HepG2 (cell line): Measurements from ENCODE around the gene CCDC97. TPM values are rescaled to one million over a fixed set of nuclear protein-coding genes. Genes with fewer than 3 reads are reported as not detected.

Source experiments
- ATF7-NPFF ChIP-seq: sonication (generic); formaldehyde crosslinking; IDR thresholded peaks from 2 replicates; pipeline ENCODE4 v1.8.1; 2023; ENCODE audit warnings: mild to moderate bottlenecking, low read depth, missing genetic modification reagents, moderate library complexity
- CC2D1A ChIP-seq: sonication (generic); formaldehyde crosslinking; IDR thresholded peaks from 2 replicates; pipeline ENCODE4 v1.8.1; 2023; ENCODE audit warnings: mild to moderate bottlenecking, missing genetic modification reagents
- CCDC6 ChIP-seq: sonication (generic); formaldehyde crosslinking; IDR thresholded peaks from 2 replicates; pipeline ENCODE4 v1.8.1; 2022; ENCODE audit warnings: mild to moderate bottlenecking, missing genetic modification reagents, moderate library complexity
- ERF ChIP-seq: IDR thresholded peaks from 2 replicates; pipeline ENCODE4 v1.6.1; 2018; ENCODE audit warnings: missing biosample characterization, missing genetic modification reagents
- FOXA1 ChIP-seq, 2 experiments: fragments of 450-650 bp in 1 of 2; sonication (generic) in 1 of 2; formaldehyde crosslinking in 1 of 2; IDR thresholded peaks; 2 replicates each; pipeline versions ENCODE4 v1.4.0 to v1.6.1; 2016 to 2020; ENCODE audit warnings: missing genetic modification reagents in 1 of 2
- IKZF1 ChIP-seq: fragments of 450-650 bp; IDR thresholded peaks from 2 replicates; pipeline ENCODE4 v1.7.1; 2016
- MAFK ChIP-seq, 2 experiments: IDR thresholded peaks in 1 of 2; conservative IDR thresholded peaks in 1 of 2; 2 replicates each; pipeline ENCODE4 v1.6.1; 2011; ENCODE audit warnings: improper control_type of control experiment in 2 of 2, low read length in 2 of 2
- NR1H2 ChIP-seq: sonication (generic); formaldehyde crosslinking; IDR thresholded peaks from 2 replicates; pipeline ENCODE4 v1.8.1; 2022; ENCODE audit warnings: low read depth, missing genetic modification reagents, borderline replicate concordance
- RBM39 ChIP-seq: fragments of 200-400 bp; formaldehyde crosslinking; IDR thresholded peaks from one replicate; pipeline ENCODE4 v1.6.1; 2018; ENCODE audit warnings: antibody characterized with exemption, mild to moderate bottlenecking, low read depth, low read length; ENCODE audit not compliant: poor library complexity, severe bottlenecking
- SRSF1 ChIP-seq: fragments of 200-400 bp; formaldehyde crosslinking; optimal IDR thresholded peaks from 2 replicates; pipeline ENCODE3; 2017; ENCODE audit warnings: mild to moderate bottlenecking, low read depth, low read length, moderate library complexity
- TMF1 ChIP-seq: sonication (generic); formaldehyde crosslinking; IDR thresholded peaks from 2 replicates; pipeline ENCODE4 v1.8.1; 2022; ENCODE audit warnings: low read depth, missing genetic modification reagents
- ZIK1 ChIP-seq: sonication (generic); formaldehyde crosslinking; IDR thresholded peaks from 2 replicates; pipeline ENCODE4 v1.5.0; 2020; ENCODE audit warnings: mild to moderate bottlenecking, low read depth, missing genetic modification reagents, borderline replicate concordance
- ZNF264 ChIP-seq: sonication (generic); formaldehyde crosslinking; IDR thresholded peaks from 2 replicates; pipeline ENCODE4 v1.4.0; 2020; ENCODE audit warnings: missing genetic modification reagents
- ZNF720 ChIP-seq: sonication (generic); formaldehyde crosslinking; IDR thresholded peaks from 2 replicates; pipeline ENCODE4 v1.4.0; 2020; ENCODE audit warnings: missing genetic modification reagents
- ZNF746 ChIP-seq: sonication (generic); formaldehyde crosslinking; IDR thresholded peaks from 2 replicates; pipeline ENCODE4 v1.8.0; 2022; ENCODE audit warnings: mild to moderate bottlenecking, missing genetic modification reagents
- polyA plus RNA-seq, 8 experiments: library from polyadenylated mRNA; depleted of rRNA in 3 of 8; stranded (reverse) in 7 of 8; unstranded in 1 of 8; fragments of >200 nt; fragmentation: Illumina TruSeq in 4 of 8; extraction: Trizol in 4 of 8; gene quantifications; 2 replicates each; pipeline versions ENCODE4 v1.2.1 to v1.2.3, GENCODE V29; 2011 to 2016; ENCODE audit warnings: low read depth in 4 of 8, missing spikeins in 1 of 8, mixed read lengths in 1 of 8; ENCODE audit not compliant: insufficient read depth in 1 of 8
- total RNA-seq, 5 experiments: library from RNA; depleted of rRNA; stranded (reverse); fragments of >200 nt; fragmentation: Illumina TruSeq; extraction: Trizol; gene quantifications; 2 replicates each; pipeline ENCODE4 v1.2.3, GENCODE V29; 2016; ENCODE audit warnings: low read depth in 1 of 5
- TF ChIP-seq, protein P1 (sequence below): sonication (generic); formaldehyde crosslinking; IDR thresholded peaks from 2 replicates; pipeline ENCODE4 v1.4.0; 2020; ENCODE audit warnings: missing genetic modification reagents
- TF ChIP-seq, protein P2 (sequence below): sonication (generic); formaldehyde crosslinking; IDR thresholded peaks from 2 replicates; pipeline ENCODE4 v1.4.0; 2020; ENCODE audit warnings: missing genetic modification reagents, borderline replicate concordance
- TF ChIP-seq, protein P3 (sequence below): sonication (generic); formaldehyde crosslinking; IDR thresholded peaks from 2 replicates; pipeline ENCODE4 v1.4.0; 2020; ENCODE audit warnings: missing genetic modification reagents
- TF ChIP-seq, protein P4 (sequence below): sonication (generic); formaldehyde crosslinking; IDR thresholded peaks from 2 replicates; pipeline ENCODE4 v1.5.0; 2020; ENCODE audit warnings: mild to moderate bottlenecking, missing genetic modification reagents

The CCDC97 gene
- total and polyA plus RNA-seq, 2 of the 13 experiments (the other 11 are each of a cell fraction or from before 2014, with no cell fraction given): 6.2 to 7.3 TPM

DNA sequence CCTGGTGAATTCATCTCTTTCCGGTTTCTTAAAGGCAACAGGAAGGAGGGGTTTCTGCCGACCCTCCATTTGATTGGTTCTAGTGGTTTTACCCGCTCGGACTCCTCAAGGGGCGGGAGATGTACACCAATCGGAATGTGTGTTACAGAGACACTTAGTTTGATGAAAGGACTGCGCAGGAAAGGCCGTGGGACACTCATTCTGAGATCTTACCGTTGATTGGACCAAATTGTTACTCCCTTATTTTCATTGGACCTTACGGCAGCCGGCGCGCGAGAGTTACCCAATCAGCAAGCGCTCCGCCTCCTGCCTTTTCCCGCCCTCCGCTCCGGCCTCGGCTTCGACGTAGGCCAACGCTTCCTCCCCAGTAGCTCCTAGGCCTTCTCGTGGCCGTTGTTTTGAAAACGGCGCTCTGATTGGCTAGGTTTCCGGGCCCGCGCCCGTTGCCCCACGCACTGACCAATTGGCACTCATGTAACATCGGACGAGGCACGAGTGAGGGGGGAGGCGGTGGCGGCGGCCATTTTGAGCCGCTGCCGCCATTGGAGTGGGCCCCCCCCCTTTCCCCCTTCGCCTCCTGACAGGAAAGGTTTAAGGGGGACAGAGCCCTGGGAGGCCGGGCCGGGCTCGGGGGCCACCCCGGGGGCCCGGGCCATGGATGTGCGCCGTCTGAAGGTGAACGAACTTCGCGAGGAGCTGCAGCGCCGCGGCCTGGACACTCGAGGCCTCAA, 46.0 kb upstream of the CCDC97 start, which contains the start of gene HNRNPUL1 (continued):
- peak; percentile 96 for TF ChIP-seq RBM39
- TF ChIP-seq ERF (CRISPR knock-in tag): peak; percentile 77
- TF ChIP-seq, protein P1, sequence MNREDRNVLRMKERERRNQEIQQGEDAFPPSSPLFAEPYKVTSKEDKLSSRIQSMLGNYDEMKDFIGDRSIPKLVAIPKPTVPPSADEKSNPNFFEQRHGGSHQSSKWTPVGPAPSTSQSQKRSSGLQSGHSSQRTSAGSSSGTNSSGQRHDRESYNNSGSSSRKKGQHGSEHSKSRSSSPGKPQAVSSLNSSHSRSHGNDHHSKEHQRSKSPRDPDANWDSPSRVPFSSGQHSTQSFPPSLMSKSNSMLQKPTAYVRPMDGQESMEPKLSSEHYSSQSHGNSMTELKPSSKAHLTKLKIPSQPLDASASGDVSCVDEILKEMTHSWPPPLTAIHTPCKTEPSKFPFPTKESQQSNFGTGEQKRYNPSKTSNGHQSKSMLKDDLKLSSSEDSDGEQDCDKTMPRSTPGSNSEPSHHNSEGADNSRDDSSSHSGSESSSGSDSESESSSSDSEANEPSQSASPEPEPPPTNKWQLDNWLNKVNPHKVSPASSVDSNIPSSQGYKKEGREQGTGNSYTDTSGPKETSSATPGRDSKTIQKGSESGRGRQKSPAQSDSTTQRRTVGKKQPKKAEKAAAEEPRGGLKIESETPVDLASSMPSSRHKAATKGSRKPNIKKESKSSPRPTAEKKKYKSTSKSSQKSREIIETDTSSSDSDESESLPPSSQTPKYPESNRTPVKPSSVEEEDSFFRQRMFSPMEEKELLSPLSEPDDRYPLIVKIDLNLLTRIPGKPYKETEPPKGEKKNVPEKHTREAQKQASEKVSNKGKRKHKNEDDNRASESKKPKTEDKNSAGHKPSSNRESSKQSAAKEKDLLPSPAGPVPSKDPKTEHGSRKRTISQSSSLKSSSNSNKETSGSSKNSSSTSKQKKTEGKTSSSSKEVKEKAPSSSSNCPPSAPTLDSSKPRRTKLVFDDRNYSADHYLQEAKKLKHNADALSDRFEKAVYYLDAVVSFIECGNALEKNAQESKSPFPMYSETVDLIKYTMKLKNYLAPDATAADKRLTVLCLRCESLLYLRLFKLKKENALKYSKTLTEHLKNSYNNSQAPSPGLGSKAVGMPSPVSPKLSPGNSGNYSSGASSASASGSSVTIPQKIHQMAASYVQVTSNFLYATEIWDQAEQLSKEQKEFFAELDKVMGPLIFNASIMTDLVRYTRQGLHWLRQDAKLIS: no peak
- TF ChIP-seq CC2D1A: no peak
- no peak for TF ChIP-seq ZNF720 (CRISPR knock-in tag)
- TF ChIP-seq CCDC6 (CRISPR knock-in tag): peak; percentile 73; the same call in 1 of the 2 replicates
- TF ChIP-seq MAFK (conservative IDR thresholded peaks at IDR 0.05 in 1 of 2, IDR thresholded peaks at IDR 0.05 in 1 of 2; ENCODE audit: low read length in 2 of 2): no peak
- TF ChIP-seq TMF1 (CRISPR knock-in tag): no peak; the same call in 1 of the 2 replicates
- TF ChIP-seq, protein P2, sequence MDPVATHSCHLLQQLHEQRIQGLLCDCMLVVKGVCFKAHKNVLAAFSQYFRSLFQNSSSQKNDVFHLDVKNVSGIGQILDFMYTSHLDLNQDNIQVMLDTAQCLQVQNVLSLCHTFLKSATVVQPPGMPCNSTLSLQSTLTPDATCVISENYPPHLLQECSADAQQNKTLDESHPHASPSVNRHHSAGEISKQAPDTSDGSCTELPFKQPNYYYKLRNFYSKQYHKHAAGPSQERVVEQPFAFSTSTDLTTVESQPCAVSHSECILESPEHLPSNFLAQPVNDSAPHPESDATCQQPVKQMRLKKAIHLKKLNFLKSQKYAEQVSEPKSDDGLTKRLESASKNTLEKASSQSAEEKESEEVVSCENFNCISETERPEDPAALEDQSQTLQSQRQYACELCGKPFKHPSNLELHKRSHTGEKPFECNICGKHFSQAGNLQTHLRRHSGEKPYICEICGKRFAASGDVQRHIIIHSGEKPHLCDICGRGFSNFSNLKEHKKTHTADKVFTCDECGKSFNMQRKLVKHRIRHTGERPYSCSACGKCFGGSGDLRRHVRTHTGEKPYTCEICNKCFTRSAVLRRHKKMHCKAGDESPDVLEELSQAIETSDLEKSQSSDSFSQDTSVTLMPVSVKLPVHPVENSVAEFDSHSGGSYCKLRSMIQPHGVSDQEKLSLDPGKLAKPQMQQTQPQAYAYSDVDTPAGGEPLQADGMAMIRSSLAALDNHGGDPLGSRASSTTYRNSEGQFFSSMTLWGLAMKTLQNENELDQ (CRISPR knock-in tag): no peak; the same call in 1 of the 2 replicates
- no peak for TF ChIP-seq IKZF1
- TF ChIP-seq, protein P3, sequence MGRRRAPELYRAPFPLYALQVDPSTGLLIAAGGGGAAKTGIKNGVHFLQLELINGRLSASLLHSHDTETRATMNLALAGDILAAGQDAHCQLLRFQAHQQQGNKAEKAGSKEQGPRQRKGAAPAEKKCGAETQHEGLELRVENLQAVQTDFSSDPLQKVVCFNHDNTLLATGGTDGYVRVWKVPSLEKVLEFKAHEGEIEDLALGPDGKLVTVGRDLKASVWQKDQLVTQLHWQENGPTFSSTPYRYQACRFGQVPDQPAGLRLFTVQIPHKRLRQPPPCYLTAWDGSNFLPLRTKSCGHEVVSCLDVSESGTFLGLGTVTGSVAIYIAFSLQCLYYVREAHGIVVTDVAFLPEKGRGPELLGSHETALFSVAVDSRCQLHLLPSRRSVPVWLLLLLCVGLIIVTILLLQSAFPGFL (CRISPR knock-in tag): no peak
- TF ChIP-seq, protein P4, sequence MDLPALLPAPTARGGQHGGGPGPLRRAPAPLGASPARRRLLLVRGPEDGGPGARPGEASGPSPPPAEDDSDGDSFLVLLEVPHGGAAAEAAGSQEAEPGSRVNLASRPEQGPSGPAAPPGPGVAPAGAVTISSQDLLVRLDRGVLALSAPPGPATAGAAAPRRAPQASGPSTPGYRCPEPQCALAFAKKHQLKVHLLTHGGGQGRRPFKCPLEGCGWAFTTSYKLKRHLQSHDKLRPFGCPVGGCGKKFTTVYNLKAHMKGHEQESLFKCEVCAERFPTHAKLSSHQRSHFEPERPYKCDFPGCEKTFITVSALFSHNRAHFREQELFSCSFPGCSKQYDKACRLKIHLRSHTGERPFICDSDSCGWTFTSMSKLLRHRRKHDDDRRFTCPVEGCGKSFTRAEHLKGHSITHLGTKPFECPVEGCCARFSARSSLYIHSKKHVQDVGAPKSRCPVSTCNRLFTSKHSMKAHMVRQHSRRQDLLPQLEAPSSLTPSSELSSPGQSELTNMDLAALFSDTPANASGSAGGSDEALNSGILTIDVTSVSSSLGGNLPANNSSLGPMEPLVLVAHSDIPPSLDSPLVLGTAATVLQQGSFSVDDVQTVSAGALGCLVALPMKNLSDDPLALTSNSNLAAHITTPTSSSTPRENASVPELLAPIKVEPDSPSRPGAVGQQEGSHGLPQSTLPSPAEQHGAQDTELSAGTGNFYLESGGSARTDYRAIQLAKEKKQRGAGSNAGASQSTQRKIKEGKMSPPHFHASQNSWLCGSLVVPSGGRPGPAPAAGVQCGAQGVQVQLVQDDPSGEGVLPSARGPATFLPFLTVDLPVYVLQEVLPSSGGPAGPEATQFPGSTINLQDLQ (CRISPR knock-in tag): no peak
- no peak for TF ChIP-seq NR1H2 (CRISPR knock-in tag)
- no peak for TF ChIP-seq FOXA1 (IDR thresholded peaks at IDR 0.05)
- TF ChIP-seq FOXA1 (CRISPR knock-in tag; IDR thresholded peaks at IDR 0.05): peak; percentile 33; the same call in 1 of the 2 replicates
- TF ChIP-seq ZNF746: peak; percentile 43; the same call in 1 of the 2 replicates
- peak; percentile 96 for TF ChIP-seq SRSF1
- TF ChIP-seq ZNF264 (CRISPR knock-in tag): no peak
- TF ChIP-seq ATF7-NPFF: peak; percentile 57; the same call in 1 of the 2 replicates
- TF ChIP-seq ZIK1: no peak
